ENCODE data around the gene LPP. TPM values are rescaled to one million over a fixed set of nuclear protein-coding genes. Genes with fewer than 3 reads are reported as not detected.

Gene LPP
- total RNA-seq, 1 donor from 2014 or later: 23.1 TPM

DNA sequence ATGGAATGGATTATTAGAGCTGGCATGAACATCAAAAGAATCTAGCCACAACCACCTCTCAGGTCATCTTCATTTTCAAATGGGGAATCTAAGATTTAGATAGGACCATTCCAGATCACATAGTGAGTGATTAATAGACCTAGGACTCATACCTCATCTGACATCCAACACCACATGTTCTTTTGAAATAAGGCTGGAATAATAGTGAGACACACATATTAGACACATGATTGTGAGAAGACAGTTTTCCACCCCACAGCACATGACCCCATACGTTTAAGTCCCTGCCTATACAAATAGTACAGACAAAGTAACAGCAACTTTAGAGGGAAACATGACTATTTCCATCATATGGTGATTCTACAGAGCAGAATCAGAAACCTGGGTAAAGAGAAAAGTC, 673.1 kb downstream of the LPP start:
- Mint-ChIP-seq H3K36me3 (ENCODE audit: unreplicated experiment) (no peaks in the 10 kb centered on the region), H3K27me3 (ENCODE audit: unreplicated experiment) (peaks cover 4% of the 10 kb centered on the region), H3K4me1 (ENCODE audit: low read depth, unreplicated experiment) (peaks cover 8% of the 10 kb centered on the region), H3K9me3 (ENCODE audit: unreplicated experiment) (no peaks in the 10 kb centered on the region), H3K4me3 (ENCODE audit: unreplicated experiment) (no peak overlapping the region), H3K27ac (ENCODE audit: unreplicated experiment) (no peak overlapping the region)
- no peak for DNase-seq
- TF ChIP-seq, protein P1, sequence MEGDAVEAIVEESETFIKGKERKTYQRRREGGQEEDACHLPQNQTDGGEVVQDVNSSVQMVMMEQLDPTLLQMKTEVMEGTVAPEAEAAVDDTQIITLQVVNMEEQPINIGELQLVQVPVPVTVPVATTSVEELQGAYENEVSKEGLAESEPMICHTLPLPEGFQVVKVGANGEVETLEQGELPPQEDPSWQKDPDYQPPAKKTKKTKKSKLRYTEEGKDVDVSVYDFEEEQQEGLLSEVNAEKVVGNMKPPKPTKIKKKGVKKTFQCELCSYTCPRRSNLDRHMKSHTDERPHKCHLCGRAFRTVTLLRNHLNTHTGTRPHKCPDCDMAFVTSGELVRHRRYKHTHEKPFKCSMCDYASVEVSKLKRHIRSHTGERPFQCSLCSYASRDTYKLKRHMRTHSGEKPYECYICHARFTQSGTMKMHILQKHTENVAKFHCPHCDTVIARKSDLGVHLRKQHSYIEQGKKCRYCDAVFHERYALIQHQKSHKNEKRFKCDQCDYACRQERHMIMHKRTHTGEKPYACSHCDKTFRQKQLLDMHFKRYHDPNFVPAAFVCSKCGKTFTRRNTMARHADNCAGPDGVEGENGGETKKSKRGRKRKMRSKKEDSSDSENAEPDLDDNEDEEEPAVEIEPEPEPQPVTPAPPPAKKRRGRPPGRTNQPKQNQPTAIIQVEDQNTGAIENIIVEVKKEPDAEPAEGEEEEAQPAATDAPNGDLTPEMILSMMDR (IDR thresholded peaks at IDR 0.05; ENCODE audit: partially characterized antibody, unreplicated experiment): no peak

- peaks cover 4% of the 10 kb centered on the region for H3K27me3 Mint-ChIP-seq (ENCODE audit: unreplicated experiment)
- no peaks in the 10 kb centered on the region for H3K9me3 Mint-ChIP-seq (ENCODE audit: unreplicated experiment)
- H3K4me3 Mint-ChIP-seq (ENCODE audit: unreplicated experiment): no peak overlapping the region
- no peaks in the 10 kb centered on the region for H3K36me3 Mint-ChIP-seq (ENCODE audit: unreplicated experiment)
- H3K27ac Mint-ChIP-seq (ENCODE audit: unreplicated experiment): no peak overlapping the region
- TF ChIP-seq, protein P1 (IDR thresholded peaks at IDR 0.05; ENCODE audit: partially characterized antibody, unreplicated experiment): no peak
- DNase-seq: no peak
- H3K4me1 Mint-ChIP-seq (ENCODE audit: low read depth, unreplicated experiment): peaks cover 8% of the 10 kb centered on the region
These were observed 673.6 kb downstream of the LPP start for GRCh38 chr3:188827576-188827975.

DNA sequence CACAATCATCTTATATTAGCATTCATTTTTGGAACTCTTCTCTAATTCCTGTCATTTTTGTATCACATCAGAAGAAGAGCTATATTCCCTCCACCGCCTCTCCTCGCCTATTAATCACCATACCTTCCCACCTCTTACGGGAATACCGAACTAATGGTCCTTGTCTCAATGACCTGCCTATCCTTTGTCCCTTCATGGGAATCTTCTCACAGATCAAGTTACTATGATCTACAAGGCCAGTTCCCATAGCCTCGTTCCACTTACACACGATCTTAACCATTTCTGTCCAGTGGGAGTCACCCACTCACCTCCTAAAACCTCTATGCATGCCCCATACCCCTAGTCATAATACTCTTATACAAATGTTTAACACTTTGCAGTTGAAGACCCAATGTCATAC, 675.2 kb downstream of the LPP start:
- peaks cover 4% of the 10 kb centered on the region for H3K27me3 Mint-ChIP-seq (ENCODE audit: unreplicated experiment)
- H3K9me3 Mint-ChIP-seq (ENCODE audit: unreplicated experiment): no peaks in the 10 kb centered on the region
- peaks cover 6% of the 10 kb centered on the region for H3K4me1 Mint-ChIP-seq (ENCODE audit: low read depth, unreplicated experiment)
- DNase-seq: no peak
- H3K36me3 Mint-ChIP-seq (ENCODE audit: unreplicated experiment): no peaks in the 10 kb centered on the region
- no peak overlapping the region for H3K27ac Mint-ChIP-seq (ENCODE audit: unreplicated experiment)
- TF ChIP-seq, protein P1 (IDR thresholded peaks at IDR 0.05; ENCODE audit: partially characterized antibody, unreplicated experiment): no peak
- H3K4me3 Mint-ChIP-seq (ENCODE audit: unreplicated experiment): no peak overlapping the region

DNA sequence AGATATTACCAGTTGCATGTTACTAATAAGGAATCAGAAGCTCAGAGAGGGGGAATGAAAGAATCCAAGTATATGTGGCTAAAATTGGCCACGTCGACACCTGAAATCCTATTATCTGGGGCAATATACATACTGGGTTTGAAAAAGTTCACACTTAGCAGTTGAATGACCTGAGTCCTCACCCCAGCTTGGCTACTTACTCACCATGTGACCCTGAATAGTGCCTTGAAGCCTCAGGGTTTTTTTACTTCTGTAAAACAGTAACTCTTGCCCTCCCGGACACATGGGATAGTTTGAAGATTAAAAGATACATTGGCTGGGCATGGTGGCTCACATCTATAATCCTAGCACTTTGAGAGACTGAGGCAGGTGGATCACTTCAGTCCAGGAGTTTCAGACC, 675.6 kb downstream of the LPP start:
- Mint-ChIP-seq H3K36me3 (ENCODE audit: unreplicated experiment) (no peaks in the 10 kb centered on the region), H3K9me3 (ENCODE audit: unreplicated experiment) (no peaks in the 10 kb centered on the region), H3K4me1 (ENCODE audit: low read depth, unreplicated experiment) (peaks cover 3% of the 10 kb centered on the region), H3K4me3 (ENCODE audit: unreplicated experiment) (no peak overlapping the region), H3K27me3 (ENCODE audit: unreplicated experiment) (peaks cover 4% of the 10 kb centered on the region), H3K27ac (ENCODE audit: unreplicated experiment) (no peak overlapping the region)
- TF ChIP-seq, protein P1 (IDR thresholded peaks at IDR 0.05; ENCODE audit: partially characterized antibody, unreplicated experiment): no peak
- no peak for DNase-seq

GRCh38 chr3:188830893-188831292, 676.9 kb downstream of the LPP start:
- H3K4me1 Mint-ChIP-seq (ENCODE audit: low read depth, unreplicated experiment): no peaks in the 10 kb centered on the region
- DNase-seq: no peak
- no peaks in the 10 kb centered on the region for H3K36me3 Mint-ChIP-seq (ENCODE audit: unreplicated experiment)
- no peak overlapping the region for H3K27ac Mint-ChIP-seq (ENCODE audit: unreplicated experiment)
- no peaks in the 10 kb centered on the region for H3K9me3 Mint-ChIP-seq (ENCODE audit: unreplicated experiment)
- H3K27me3 Mint-ChIP-seq (ENCODE audit: unreplicated experiment): peaks cover under 1% of the 10 kb centered on the region
- TF ChIP-seq, protein P1 (IDR thresholded peaks at IDR 0.05; ENCODE audit: partially characterized antibody, unreplicated experiment): peak; percentile 20
- no peak overlapping the region for H3K4me3 Mint-ChIP-seq (ENCODE audit: unreplicated experiment)

Measured in glutamatergic neuron (in vitro differentiated cells).